Cerebellar cortex (tissue), 1 donor: ENCODE data around the gene WNK3.
"Not testable (repeated sequence)": the region's sequence is repeated elsewhere in the genome, so short reads cannot be mapped to it uniquely, and the experiment has no call there.

Experiments
- DNase-seq: peaks from one replicate; pipeline ENCODE4 v3.0.0-alpha.2; 2015; ENCODE audit warnings: low spot score

WNK3 gene

GRCh38 chrX:54357414-54358377 is at the start of gene WNK3:
Gene WNK3, minus strand, starts transcription at chrX:54358046.
- DNase-seq: peak; percentile 80

GRCh38 chrX:54407266-54407665 is 49.4 kb upstream of the WNK3 start:
- no peak for DNase-seq

GRCh38 chrX:54397113-54397512 is 39.3 kb upstream of the WNK3 start:
- DNase-seq: no peak

GRCh38 chrX:54386314-54386713 is 28.5 kb upstream of the WNK3 start:
- no peak for DNase-seq

GRCh38 chrX:54384661-54385060 is 26.8 kb upstream of the WNK3 start:
- not testable (repeated sequence) for DNase-seq

- DNase-seq: no peak
Observed at GRCh38 chrX:54359408-54359807, 1.6 kb upstream of the WNK3 start.

- DNase-seq: peak; percentile 51
Observed at GRCh38 chrX:54358424-54359211, 772 bp upstream of the WNK3 start.

GRCh38 chrX:54352677-54353076 is 5.2 kb downstream of the WNK3 start:
- no peak for DNase-seq

GRCh38 chrX:54337383-54337782 is 20.5 kb downstream of the WNK3 start:
- DNase-seq: not testable (repeated sequence)

- no peak for DNase-seq
Observed at GRCh38 chrX:54325077-54325476, 32.8 kb downstream of the WNK3 start.

- no peak for DNase-seq
Observed at GRCh38 chrX:54320067-54320466, 37.8 kb downstream of the WNK3 start.

- DNase-seq: no peak
Observed at GRCh38 chrX:54306379-54306778, 51.5 kb downstream of the WNK3 start.

GRCh38 chrX:54301516-54301915 is 56.3 kb downstream of the WNK3 start:
- no peak for DNase-seq

- no peak for DNase-seq
Observed at GRCh38 chrX:54294306-54294705, 63.5 kb downstream of the WNK3 start.

GRCh38 chrX:54292755-54293154 is 65.1 kb downstream of the WNK3 start:
- DNase-seq: no peak

- no peak for DNase-seq
Observed at GRCh38 chrX:54291758-54292157, 66.1 kb downstream of the WNK3 start.

GRCh38 chrX:54288968-54289367 is 68.9 kb downstream of the WNK3 start:
- no peak for DNase-seq

GRCh38 chrX:54288277-54288676 is 69.6 kb downstream of the WNK3 start:
- no peak for DNase-seq

- no peak for DNase-seq
Observed at GRCh38 chrX:54281676-54282075, 76.2 kb downstream of the WNK3 start.

- no peak for DNase-seq
Observed at GRCh38 chrX:54280466-54280865, 77.4 kb downstream of the WNK3 start.

- no peak for DNase-seq
Observed at GRCh38 chrX:54271664-54272063, 86.2 kb downstream of the WNK3 start.

- peak; percentile 16 for DNase-seq
Observed at GRCh38 chrX:54248309-54248708, 109.5 kb downstream of the WNK3 start.

- DNase-seq: no peak
Observed at GRCh38 chrX:54246866-54247265, 111.0 kb downstream of the WNK3 start.
